GM12801 (cell line): ENCODE results near the gene SIX1.

ENCODE experiments used
- TF ChIP-seq, protein P1 (sequence below): IDR thresholded peaks from one replicate; pipeline ENCODE4 v1.5.1; 2011; ENCODE audit warnings: control low read depth; ENCODE audit not compliant: insufficient read length; ENCODE audit errors: extremely low read depth

Gene SIX1

DNA sequence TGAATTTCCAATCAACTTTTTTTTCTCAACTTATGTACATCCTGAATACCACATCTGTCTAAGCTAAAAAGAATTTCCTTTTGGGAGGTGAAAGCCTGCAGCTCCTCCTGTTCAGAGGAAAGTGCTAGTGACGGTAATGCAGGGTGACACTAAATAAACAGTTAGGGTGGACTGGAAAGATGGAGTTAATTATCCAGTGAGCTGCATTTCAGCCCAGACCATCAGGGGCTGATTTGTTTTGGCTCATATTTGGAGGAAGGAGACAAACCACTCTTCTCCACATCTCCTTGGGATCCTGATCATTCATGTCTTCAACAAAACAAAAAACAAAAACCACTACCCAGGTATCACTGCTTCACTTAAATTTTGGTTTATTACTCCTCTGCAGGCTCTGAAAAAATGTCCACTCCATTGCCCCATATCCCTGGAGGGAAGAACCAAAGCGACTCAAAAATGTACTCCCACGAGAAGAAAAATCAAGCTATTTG, 5.1 kb upstream of the SIX1 start:
- TF ChIP-seq, protein P1, sequence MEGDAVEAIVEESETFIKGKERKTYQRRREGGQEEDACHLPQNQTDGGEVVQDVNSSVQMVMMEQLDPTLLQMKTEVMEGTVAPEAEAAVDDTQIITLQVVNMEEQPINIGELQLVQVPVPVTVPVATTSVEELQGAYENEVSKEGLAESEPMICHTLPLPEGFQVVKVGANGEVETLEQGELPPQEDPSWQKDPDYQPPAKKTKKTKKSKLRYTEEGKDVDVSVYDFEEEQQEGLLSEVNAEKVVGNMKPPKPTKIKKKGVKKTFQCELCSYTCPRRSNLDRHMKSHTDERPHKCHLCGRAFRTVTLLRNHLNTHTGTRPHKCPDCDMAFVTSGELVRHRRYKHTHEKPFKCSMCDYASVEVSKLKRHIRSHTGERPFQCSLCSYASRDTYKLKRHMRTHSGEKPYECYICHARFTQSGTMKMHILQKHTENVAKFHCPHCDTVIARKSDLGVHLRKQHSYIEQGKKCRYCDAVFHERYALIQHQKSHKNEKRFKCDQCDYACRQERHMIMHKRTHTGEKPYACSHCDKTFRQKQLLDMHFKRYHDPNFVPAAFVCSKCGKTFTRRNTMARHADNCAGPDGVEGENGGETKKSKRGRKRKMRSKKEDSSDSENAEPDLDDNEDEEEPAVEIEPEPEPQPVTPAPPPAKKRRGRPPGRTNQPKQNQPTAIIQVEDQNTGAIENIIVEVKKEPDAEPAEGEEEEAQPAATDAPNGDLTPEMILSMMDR, result no peak

DNA sequence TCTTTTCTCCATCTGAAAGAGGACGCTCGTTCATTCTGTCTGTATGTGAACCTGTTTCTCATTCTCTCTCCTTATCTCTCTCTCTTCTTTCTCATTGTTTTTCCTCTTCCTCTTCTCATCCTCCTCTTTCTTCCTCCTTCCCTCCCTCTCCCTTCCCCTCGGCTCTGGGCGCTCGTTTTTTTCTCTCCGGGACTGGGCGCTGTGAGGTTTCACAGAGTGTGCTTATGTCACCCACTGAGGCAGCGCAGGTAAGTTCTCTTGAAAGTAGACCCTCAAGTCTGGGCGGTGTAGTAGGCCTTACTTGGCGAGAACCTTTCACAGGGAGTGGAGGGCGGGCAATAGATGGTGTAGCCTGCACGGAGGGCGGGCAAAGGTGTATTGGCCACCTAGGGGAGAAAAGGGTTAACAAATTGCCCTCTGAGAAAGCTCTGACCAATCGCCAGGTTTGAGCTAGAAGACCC, 4.5 kb upstream of the SIX1 start:
- TF ChIP-seq, protein P1, result no peak

DNA sequence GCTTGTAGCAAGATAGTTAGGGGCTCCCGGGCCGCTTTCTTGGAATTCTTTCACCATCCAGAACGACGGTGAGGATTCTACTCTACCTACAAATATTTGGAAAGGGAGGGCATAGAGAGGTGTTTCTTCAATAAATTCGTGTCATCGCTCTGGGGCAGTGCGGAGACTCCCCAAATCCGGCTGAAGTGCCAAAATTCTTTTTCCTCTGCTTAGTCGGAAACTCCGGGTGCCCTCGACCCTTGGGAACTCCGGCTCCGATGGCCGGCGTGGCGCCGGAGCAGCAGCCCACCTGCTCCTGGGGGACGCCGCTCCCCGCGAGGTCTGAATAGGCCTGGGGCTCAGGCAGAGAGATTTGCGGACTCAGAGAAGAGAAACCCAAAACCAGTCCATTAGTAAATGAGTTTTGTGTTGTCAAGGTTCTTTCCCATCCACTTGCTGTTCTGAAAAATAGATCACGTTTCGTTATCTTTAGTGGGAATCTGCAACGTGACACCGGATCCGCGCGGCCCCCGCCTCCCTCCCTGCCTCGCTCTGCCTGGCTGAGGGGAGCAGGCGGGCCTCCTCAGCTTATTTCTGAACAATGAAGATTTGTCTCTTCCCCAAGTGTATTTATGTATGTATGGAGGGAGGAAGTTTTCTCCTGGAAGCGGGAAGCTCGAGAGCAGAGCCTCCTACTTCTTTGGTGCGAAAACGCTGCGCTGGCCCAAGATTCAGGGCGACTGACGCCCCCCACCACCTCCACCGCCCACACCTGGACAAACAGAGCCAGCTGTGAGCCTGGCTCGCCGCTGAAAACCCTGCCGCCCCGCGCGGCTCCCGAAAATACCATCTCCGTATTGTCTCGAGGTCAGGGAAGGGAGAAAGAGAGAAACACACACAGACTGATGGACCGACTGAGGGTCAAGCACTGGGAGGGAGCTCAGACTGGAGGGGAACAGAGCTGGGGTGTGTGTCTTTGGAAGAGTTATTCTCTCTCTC, 3.7 kb upstream of the SIX1 start:
- TF ChIP-seq, protein P1, result no peak

DNA sequence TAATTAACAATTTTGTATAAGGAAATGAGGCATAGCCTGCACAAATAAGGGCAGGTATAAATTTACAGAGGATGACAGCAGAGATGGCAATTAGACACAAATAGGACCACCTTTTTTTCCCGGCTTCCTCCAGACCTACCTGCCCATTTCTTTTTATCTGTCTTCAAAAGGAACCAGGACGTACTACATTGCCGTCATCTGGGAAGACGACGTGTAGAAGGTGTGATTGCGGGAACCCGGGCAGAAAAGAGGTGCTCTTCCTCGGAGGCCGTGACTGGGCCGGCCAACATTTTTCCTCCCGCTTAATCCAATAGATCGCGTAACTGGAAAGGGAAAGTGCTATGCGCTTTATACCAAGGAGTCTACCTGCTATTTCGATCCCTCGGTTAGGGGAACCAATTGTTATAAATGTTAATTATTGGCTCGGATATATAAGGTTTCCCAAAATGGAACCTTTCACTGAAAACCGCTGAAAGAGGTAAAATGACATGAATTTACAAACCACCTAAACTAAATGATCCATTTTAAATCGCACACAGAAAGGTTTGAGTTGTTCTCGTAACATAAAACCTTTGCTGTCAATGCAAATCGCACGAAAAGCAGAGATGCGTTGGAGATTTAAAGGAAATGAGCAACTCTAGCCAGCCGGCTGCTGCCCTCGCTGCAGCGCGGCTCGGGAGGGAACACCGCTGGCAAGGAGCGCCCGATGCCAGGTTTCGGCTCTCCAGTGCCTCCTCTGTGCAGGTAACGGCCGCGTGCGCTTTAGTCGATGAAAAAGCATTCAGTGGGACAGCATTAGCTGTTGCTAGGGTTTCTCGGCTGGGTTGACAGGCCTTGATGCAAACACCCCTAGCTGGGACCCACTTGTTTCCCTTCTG, 2.8 kb upstream of the SIX1 start:
- TF ChIP-seq, protein P1, result no peak

DNA sequence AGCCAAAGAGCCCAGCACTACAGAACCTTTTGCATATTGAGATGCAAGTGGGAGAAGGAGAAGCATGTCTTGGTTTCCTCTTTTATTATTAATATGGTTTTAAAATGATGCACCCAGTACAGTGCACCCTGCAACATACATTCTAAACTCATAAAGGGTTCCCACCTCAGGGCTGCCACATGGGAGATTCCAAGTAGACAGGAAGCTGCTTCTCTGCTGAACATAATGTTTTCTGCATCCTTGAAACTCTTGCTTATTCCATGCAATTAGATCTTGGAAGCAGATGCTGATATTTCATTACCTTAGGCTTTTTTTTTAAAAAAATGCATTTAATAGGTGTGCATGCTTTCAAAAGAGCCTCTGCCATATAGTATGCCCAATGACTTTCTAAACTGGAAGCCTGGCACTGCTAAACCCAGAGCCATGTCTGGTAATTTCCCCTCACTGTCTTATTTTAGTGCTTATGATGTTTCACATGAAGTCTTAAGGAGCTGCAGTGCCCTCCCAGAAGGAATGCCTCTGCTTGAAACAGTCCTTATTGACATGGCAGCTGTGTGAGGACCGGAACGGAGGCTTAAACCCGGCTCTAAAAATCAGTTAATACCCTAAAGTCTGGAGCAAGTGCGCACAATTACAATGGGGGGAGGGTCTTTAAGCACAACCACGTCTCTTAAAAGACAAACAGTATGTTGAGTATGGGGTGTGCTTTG, 2.0 kb upstream of the SIX1 start:
- TF ChIP-seq, protein P1, result no peak

DNA sequence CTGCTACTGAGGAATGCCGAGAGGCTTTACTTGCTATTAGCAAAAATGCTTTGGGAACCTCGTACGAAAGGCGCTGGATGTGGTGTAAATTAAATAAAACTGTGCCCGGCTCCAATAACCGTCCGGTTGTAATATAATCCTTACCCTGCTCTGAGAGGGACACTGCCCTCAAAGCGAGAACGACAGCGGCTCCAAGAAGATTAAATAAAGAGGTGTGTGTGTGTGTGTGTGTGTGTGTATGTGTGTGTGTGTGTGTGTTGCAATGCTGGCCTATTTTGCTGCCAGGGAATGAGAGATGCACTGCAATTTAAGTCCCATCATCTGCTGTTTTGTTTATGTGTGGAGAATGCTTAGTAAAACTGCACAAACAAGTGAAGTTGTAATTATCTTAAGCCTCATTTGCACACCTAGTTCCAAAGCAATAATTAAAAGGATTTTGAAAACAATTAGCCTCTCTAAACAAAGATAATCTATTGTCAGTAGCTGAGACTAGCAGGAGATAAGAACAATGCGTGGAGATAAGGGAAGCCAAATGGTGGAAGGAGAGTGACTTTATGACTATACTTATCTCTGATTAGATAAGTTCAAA, 1.2 kb upstream of the SIX1 start:
- TF ChIP-seq, protein P1, result no peak
